Kasumi-1 (cell line): ENCODE data around the gene DAP.

Experiments
- DNase-seq, 2 experiments: peaks; one replicate each; lab custom pipeline; 2025; lab: John Stamatoyannopoulos, UW

DAP gene

GRCh38 chr5:10709409-10709808 is 51.6 kb downstream of the DAP start:
- no peak for DNase-seq

GRCh38 chr5:10708189-10708944 is 52.7 kb downstream of the DAP start:
- no peak for DNase-seq

- DNase-seq = no peak
These were observed 53.6 kb downstream of the DAP start for GRCh38 chr5:10707198-10708142.

- no peak for DNase-seq
These were observed 54.7 kb downstream of the DAP start for GRCh38 chr5:10706326-10706725.

GRCh38 chr5:10705747-10706146 is 55.3 kb downstream of the DAP start:
- no peak for DNase-seq

GRCh38 chr5:10704949-10705621 is 55.9 kb downstream of the DAP start:
- DNase-seq = peak; percentile 87 to 88

GRCh38 chr5:10703676-10704075 is 57.4 kb downstream of the DAP start:
- DNase-seq = no peak

GRCh38 chr5:10702911-10703491 is 58.0 kb downstream of the DAP start:
- no peak for DNase-seq

GRCh38 chr5:10702040-10702629 is 58.9 kb downstream of the DAP start:
- no peak for DNase-seq

- peak; percentile 27 to 59 for DNase-seq
These were observed 59.4 kb downstream of the DAP start for GRCh38 chr5:10701567-10702039.

GRCh38 chr5:10700516-10700915 is 60.5 kb downstream of the DAP start:
- no peak for DNase-seq

- DNase-seq = no peak
These were observed 61.0 kb downstream of the DAP start for GRCh38 chr5:10699987-10700386.

- DNase-seq = no peak
These were observed 61.7 kb downstream of the DAP start for GRCh38 chr5:10699281-10699874.

- no peak for DNase-seq
These were observed 65.1 kb downstream of the DAP start for GRCh38 chr5:10695759-10696543.

- DNase-seq = peak; percentile 23
These were observed 65.9 kb downstream of the DAP start for GRCh38 chr5:10695055-10695649.

GRCh38 chr5:10691826-10692785 is 68.9 kb downstream of the DAP start:
- no peak for DNase-seq

GRCh38 chr5:10690460-10691440 is 70.3 kb downstream of the DAP start:
- no peak for DNase-seq
